GM21515 (cell line): ENCODE data around the gene P3H2.

Source experiments
- ATAC-seq: cut with Tn5 transposase; IDR thresholded peaks from one replicate; pipeline ENCODE4 v1.9.1; 2021; ENCODE audit not compliant: unreplicated experiment

The P3H2 gene

GRCh38 chr3:189950258-189950657 is 170.4 kb downstream of the P3H2 start:
- ATAC-seq, result no peak

GRCh38 chr3:189949580-189949979 is 171.1 kb downstream of the P3H2 start:
- no peak for ATAC-seq

- no peak for ATAC-seq
Measured at GRCh38 chr3:189948724-189949045, 172.0 kb downstream of the P3H2 start.

- ATAC-seq, result peak; percentile 54
Measured at GRCh38 chr3:189947948-189948723, 172.6 kb downstream of the P3H2 start.

GRCh38 chr3:189947068-189947467 is 173.6 kb downstream of the P3H2 start:
- ATAC-seq, result no peak

GRCh38 chr3:189945935-189946709 is 174.6 kb downstream of the P3H2 start:
- ATAC-seq, result no peak

GRCh38 chr3:189944285-189945145 is 176.2 kb downstream of the P3H2 start:
- no peak for ATAC-seq

- no peak for ATAC-seq
Measured at GRCh38 chr3:189942948-189943347, 177.7 kb downstream of the P3H2 start.

- ATAC-seq, result no peak
Measured at GRCh38 chr3:189941679-189942078, 179.0 kb downstream of the P3H2 start.

- no peak for ATAC-seq
Measured at GRCh38 chr3:189941125-189941524, 179.6 kb downstream of the P3H2 start.

- ATAC-seq, result no peak
Measured at GRCh38 chr3:189937302-189938127, 183.2 kb downstream of the P3H2 start.

- ATAC-seq, result no peak
Measured at GRCh38 chr3:189936201-189936945, 184.3 kb downstream of the P3H2 start.

- no peak for ATAC-seq
Measured at GRCh38 chr3:189927975-189928895, 192.5 kb downstream of the P3H2 start.

- ATAC-seq, result no peak
Measured at GRCh38 chr3:189921770-189922169, 198.9 kb downstream of the P3H2 start.

GRCh38 chr3:189914799-189915198 is 205.9 kb downstream of the P3H2 start:
- no peak for ATAC-seq

- no peak for ATAC-seq
Measured at GRCh38 chr3:189911001-189911400, 209.7 kb downstream of the P3H2 start.

GRCh38 chr3:189909573-189909972 is 211.1 kb downstream of the P3H2 start:
- ATAC-seq, result no peak

GRCh38 chr3:189909139-189909538 is 211.6 kb downstream of the P3H2 start:
- ATAC-seq, result no peak

- no peak for ATAC-seq
Measured at GRCh38 chr3:189908646-189909045, 212.1 kb downstream of the P3H2 start.
